Caki2 (cell line): ENCODE measurements around the gene DCLK1. TPM values are rescaled to one million over a fixed set of nuclear protein-coding genes. Genes with fewer than 3 reads are reported as not detected.

Experiments
- DNase-seq: peaks from one replicate; pipeline ENCODE4 v3.0.0-alpha.2; 2015; ENCODE audit warnings: low read depth
- in situ Hi-C: cut with HindIII; loops from 2 replicates; pipeline ENCODE4 v1.10.0; 2016; ENCODE audit warnings: low sequenced_read_pairs, low pct_unique_long_range_greater_than_20kb, mixed read lengths
- total RNA-seq: library from RNA; depleted of rRNA; stranded (reverse); fragments of >200 nt; shearing (Covaris generic); gene quantifications from 2 replicates; pipeline ENCODE4 v1.2.3, GENCODE V29; 2014; ENCODE audit warnings: low replicate concordance; rRNA removed

Gene DCLK1
- total RNA-seq: 3.4 and 3.7 TPM in 2 replicates

- in situ Hi-C loops: no loop called here
- DNase-seq: peak; percentile 66
These were observed at the start of gene DCLK1 for GRCh38 chr13:36131222-36131930. Gene DCLK1, minus strand, starts transcription at chr13:36131382.

- in situ Hi-C loops: no loop called here
- no peak for DNase-seq
These were observed 44.4 kb upstream of the DCLK1 start for GRCh38 chr13:36175621-36176020.

- no peak for DNase-seq
- in situ Hi-C loops: no loop called here
These were observed 43.7 kb upstream of the DCLK1 start for GRCh38 chr13:36174923-36175322.

- no peak for DNase-seq
- in situ Hi-C loops: no loop called here
These were observed 42.6 kb upstream of the DCLK1 start for GRCh38 chr13:36173571-36174322.

GRCh38 chr13:36166046-36166445, 34.9 kb upstream of the DCLK1 start:
- DNase-seq: no peak
- in situ Hi-C loops: no loop called here

- in situ Hi-C loops: no loop called here
- peak; percentile 86 for DNase-seq
These were observed 32.7 kb upstream of the DCLK1 start for GRCh38 chr13:36163809-36164308.

GRCh38 chr13:36163286-36163685, 32.1 kb upstream of the DCLK1 start:
- no peak for DNase-seq
- in situ Hi-C loops: no loop called here

- DNase-seq: no peak
- in situ Hi-C loops: no loop called here
These were observed 29.1 kb upstream of the DCLK1 start for GRCh38 chr13:36160297-36160696.

GRCh38 chr13:36158611-36159010, 27.4 kb upstream of the DCLK1 start:
- in situ Hi-C loops: no loop called here
- DNase-seq: peak; percentile 59

- DNase-seq: no peak
- in situ Hi-C loops: no loop called here
These were observed 26.3 kb upstream of the DCLK1 start for GRCh38 chr13:36157480-36157879.

- in situ Hi-C loops: no loop called here
- no peak for DNase-seq
These were observed 23.5 kb upstream of the DCLK1 start for GRCh38 chr13:36154567-36155291.

- in situ Hi-C loops: no loop called here
- DNase-seq: no peak
These were observed 20.4 kb upstream of the DCLK1 start for GRCh38 chr13:36151591-36151990.

- in situ Hi-C loops: no loop called here
- DNase-seq: no peak
These were observed 17.3 kb upstream of the DCLK1 start for GRCh38 chr13:36148446-36148845.

GRCh38 chr13:36147330-36147729, 16.1 kb upstream of the DCLK1 start:
- in situ Hi-C loops: no loop called here
- DNase-seq: no peak

GRCh38 chr13:36146511-36147269, 15.5 kb upstream of the DCLK1 start:
- no peak for DNase-seq
- in situ Hi-C loops: no loop called here

- in situ Hi-C loops: no loop called here
These were observed 12.6 kb upstream of the DCLK1 start for GRCh38 chr13:36143738-36144137.

GRCh38 chr13:36142735-36143134, 11.6 kb upstream of the DCLK1 start:
- in situ Hi-C loops: no loop called here
- DNase-seq: no peak

More at GRCh38 chr13:36143738-36144137, 12.6 kb upstream of the DCLK1 start:
- DNase-seq: no peak

- in situ Hi-C loops: no loop called here
- no peak for DNase-seq
These were observed 4.7 kb upstream of the DCLK1 start for GRCh38 chr13:36135876-36136275.
